Measurements from ENCODE around the gene TNS4.

The TNS4 gene

GRCh38 chr17:40470932-40471828, 30.2 kb downstream of the TNS4 start:
- DNase-seq, result no peak

- DNase-seq, result no peak
Measured at GRCh38 chr17:40469805-40470675, 31.4 kb downstream of the TNS4 start.

- no peak for DNase-seq
Measured at GRCh38 chr17:40468560-40468959, 32.9 kb downstream of the TNS4 start.

- no peak for DNase-seq
Measured at GRCh38 chr17:40467281-40467867, 34.0 kb downstream of the TNS4 start.

GRCh38 chr17:40466298-40466971, 35.0 kb downstream of the TNS4 start:
- no peak for DNase-seq

- no peak for DNase-seq
Measured at GRCh38 chr17:40464392-40464855, 37.0 kb downstream of the TNS4 start.

- DNase-seq, result no peak
Measured at GRCh38 chr17:40463122-40463550, 38.3 kb downstream of the TNS4 start.

- DNase-seq, result no peak
Measured at GRCh38 chr17:40462343-40463121, 38.9 kb downstream of the TNS4 start.

- DNase-seq, result no peak
Measured at GRCh38 chr17:40461732-40462342, 39.6 kb downstream of the TNS4 start.

GRCh38 chr17:40460968-40461731, 40.3 kb downstream of the TNS4 start:
- no peak for DNase-seq

- DNase-seq, result no peak
Measured at GRCh38 chr17:40460604-40460967, 40.8 kb downstream of the TNS4 start.

GRCh38 chr17:40459636-40460603, 41.5 kb downstream of the TNS4 start:
- no peak for DNase-seq

- DNase-seq, result no peak
Measured at GRCh38 chr17:40458851-40459482, 42.5 kb downstream of the TNS4 start.

GRCh38 chr17:40457964-40458791, 43.2 kb downstream of the TNS4 start:
- DNase-seq, result no peak

- no peak for DNase-seq
Measured at GRCh38 chr17:40457369-40457768, 44.1 kb downstream of the TNS4 start.

- no peak for DNase-seq
Measured at GRCh38 chr17:40456396-40456951, 44.9 kb downstream of the TNS4 start.

- no peak for DNase-seq
Measured at GRCh38 chr17:40454613-40454995, 46.8 kb downstream of the TNS4 start.

All from activated CD4-positive, alpha-beta T cell treated with anti-CD3 and anti-CD28 coated beads, Interleukin-2, amount 50 U/mL, for 1 hour (primary cell).